Measurements from ENCODE around the gene THY1. TPM values are rescaled to one million over a fixed set of nuclear protein-coding genes. Genes with fewer than 3 reads are reported as not detected.
"Not testable (repeated sequence)": the region's sequence is repeated elsewhere in the genome, so short reads cannot be mapped to it uniquely, and the experiment has no call there.

Gene THY1
- total RNA-seq, 4 donors from 2014 or later, result 14.1 to 43.4 (median 30.6) TPM

DNA sequence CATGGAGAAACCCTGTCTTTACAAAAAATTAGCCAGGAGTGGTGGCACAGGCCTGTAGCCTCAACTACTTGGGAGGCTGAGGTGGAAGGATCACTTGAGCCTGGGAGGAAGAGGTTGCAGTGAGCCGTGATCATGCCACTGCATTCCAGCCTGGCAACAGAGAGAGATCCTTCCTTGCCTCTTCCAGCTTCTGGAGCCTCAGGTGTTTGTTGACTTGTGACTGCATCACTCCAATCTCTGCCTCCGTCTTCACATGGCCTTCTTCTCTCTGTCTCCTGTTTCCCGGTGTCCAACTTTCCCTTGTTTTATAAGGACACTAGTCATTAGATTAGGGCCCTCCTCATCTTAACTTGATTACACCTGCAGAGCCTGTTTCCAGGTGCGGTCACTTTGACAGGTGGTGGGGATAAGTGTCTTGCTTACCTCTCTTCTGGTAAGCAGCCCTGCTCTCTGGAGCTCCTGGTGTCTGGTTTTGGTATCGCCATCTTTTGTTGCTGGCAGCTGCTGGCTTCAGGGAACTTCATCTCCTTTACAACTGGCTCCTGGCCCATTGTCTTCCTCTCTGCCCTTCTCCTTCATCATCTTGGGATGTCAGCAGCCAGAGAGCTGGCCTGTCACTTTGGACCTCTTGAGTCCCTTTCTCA is 33.2 kb downstream of the THY1 start:
- WGBS, 2 donors, result 66 to 71% methylated on average over 5 of the region's 5 CpGs
- Histone ChIP-seq H3K9me3 (no peaks in the 10 kb centered on the region), H3K27ac (no peak overlapping the region), H3K27me3 (no peaks in the 10 kb centered on the region), H3K4me1 (peaks cover 0 to 3% of the 10 kb centered on the region in 2 donors), H3K36me3 (no peaks in the 10 kb centered on the region), H3K4me3 (replicated peaks in 1 of 3) (no peak overlapping the region)
- peak; percentile 19 to 30 for DNase-seq
- intact Hi-C loops (cut with DNase I), result no loop called here
- no peak for TF ChIP-seq POLR2A (IDR thresholded peaks at IDR 0.05)
- TF ChIP-seq, protein P1, sequence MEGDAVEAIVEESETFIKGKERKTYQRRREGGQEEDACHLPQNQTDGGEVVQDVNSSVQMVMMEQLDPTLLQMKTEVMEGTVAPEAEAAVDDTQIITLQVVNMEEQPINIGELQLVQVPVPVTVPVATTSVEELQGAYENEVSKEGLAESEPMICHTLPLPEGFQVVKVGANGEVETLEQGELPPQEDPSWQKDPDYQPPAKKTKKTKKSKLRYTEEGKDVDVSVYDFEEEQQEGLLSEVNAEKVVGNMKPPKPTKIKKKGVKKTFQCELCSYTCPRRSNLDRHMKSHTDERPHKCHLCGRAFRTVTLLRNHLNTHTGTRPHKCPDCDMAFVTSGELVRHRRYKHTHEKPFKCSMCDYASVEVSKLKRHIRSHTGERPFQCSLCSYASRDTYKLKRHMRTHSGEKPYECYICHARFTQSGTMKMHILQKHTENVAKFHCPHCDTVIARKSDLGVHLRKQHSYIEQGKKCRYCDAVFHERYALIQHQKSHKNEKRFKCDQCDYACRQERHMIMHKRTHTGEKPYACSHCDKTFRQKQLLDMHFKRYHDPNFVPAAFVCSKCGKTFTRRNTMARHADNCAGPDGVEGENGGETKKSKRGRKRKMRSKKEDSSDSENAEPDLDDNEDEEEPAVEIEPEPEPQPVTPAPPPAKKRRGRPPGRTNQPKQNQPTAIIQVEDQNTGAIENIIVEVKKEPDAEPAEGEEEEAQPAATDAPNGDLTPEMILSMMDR (IDR thresholded peaks at IDR 0.05), result peak in 5 of 6 experiments; percentile 14 to 53 (median 30)

DNA sequence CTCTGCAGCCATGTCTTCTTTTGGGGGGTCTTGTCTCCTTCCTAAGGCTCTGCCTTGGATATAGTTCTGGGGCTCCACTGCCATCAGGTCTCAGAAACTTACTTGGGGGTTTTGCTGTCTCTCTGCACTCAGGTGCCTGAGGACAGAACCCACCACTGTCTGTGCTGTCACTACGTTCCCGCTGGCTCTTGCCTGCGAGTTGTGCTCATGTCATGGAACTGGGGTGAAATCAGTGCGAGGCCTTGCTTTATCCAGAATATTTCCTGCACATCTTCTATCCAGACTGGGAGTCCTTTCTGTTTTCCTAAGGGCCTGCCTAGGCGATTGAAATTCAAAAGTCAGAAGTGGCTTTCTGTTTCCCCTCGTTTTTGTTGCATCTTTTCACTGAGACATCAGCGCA is 34.9 kb downstream of the THY1 start:
- 86 to 88% methylated on average over 7 of the region's 7 CpGs for WGBS, 2 donors
- Histone ChIP-seq H3K9me3 (no peaks in the 10 kb centered on the region), H3K27ac (no peak overlapping the region), H3K4me1 (no peaks in the 10 kb centered on the region), H3K36me3 (no peaks in the 10 kb centered on the region), H3K4me3 (replicated peaks in 1 of 3) (no peak overlapping the region), H3K27me3 (no peaks in the 10 kb centered on the region)
- no peak for TF ChIP-seq POLR2A (IDR thresholded peaks at IDR 0.05)
- TF ChIP-seq, protein P1 (IDR thresholded peaks at IDR 0.05), result no peak
- no peak for DNase-seq
- intact Hi-C loops (cut with DNase I), result no loop called here

DNA sequence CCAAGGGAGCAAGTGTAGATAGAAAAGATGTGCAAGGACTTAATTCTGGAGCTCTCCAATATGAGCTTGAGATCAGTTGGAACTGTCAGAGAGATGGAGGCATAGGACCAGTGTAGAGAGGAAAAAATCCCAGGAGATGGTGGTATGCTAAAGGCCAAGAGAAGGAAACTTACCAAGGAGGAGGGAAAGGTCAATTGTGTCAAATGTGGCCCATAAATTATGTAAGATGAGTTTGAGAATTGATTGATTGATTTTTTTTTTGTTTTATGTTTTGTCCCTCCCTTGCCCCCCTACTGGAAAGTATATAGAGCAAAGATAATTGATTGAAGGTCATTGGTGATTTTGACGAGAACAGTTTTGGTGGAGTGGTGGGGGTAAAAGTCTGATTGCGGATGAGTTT is 38.6 kb downstream of the THY1 start:
- Histone ChIP-seq H3K27me3 (no peaks in the 10 kb centered on the region), H3K4me3 (replicated peaks in 1 of 3) (no peak overlapping the region), H3K9me3 (no peaks in the 10 kb centered on the region), H3K4me1 (peaks cover 13 to 16% of the 10 kb centered on the region in 2 donors), H3K36me3 (no peaks in the 10 kb centered on the region), H3K27ac (no peak overlapping the region)
- WGBS, 2 donors, result 93 to 95% methylated on average over 2 of the region's 2 CpGs
- no peak for TF ChIP-seq POLR2A (IDR thresholded peaks at IDR 0.05)
- TF ChIP-seq, protein P1 (IDR thresholded peaks at IDR 0.05), result no peak
- intact Hi-C loops (cut with DNase I), result no loop called here
- DNase-seq, result no peak

DNA sequence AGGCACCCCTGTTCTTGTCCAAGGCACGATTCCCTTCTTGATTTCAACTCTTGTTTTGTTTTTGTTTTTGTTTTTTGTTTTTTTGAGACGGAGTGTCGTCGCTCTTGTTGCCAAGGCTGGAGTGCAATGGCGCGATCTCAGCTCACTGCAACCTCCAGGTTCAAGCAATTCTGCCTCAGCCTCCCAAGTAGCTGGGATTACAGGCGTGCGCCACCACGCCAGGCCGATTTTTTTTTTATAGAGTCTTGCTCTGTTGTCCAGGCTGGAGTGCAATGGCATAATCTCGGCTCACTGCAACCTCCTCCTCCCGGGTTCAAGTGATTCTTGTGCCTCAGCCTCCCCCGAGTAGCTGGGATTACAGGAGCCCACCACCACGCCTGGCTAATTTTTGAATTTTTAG is 40.5 kb downstream of the THY1 start:
- H3K27ac ChIP-seq; H3K27me3 ChIP-seq; DNase-seq; H3K36me3 ChIP-seq; H3K4me3 ChIP-seq (replicated peaks in 1 of 3); H3K9me3 ChIP-seq; intact Hi-C loops (cut with DNase I): not testable (repeated sequence)
- H3K4me1 ChIP-seq, result peaks cover 13 to 16% of the 10 kb centered on the region in 2 donors
- 89 to 90% methylated on average over 14 of the region's 14 CpGs for WGBS, 2 donors

DNA sequence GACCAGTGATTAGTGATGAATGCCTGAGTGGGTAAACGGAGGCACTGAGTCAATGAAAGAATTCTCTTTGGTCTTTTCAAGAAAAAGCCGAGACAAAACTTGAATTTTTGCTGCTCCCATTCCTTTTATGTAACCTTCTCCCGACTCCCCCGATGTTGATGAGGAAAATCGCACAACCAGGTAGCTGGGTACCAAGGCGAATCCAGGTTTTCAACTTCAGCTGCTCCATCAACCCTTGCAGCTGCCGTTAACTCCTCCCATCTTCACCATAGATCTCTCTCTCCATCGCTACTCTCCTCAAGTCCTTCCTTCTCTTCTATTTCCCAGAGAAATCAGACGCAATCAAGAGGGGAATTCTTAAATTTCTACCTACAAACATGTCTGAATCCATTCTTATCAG is 40.9 kb downstream of the THY1 start:
- peak overlapping the region in 1 of 3 donors; percentile 29 for H3K4me3 ChIP-seq (replicated peaks in 1 of 3)
- intact Hi-C loops (cut with DNase I), result no loop called here
- TF ChIP-seq POLR2A (IDR thresholded peaks at IDR 0.05), result no peak
- TF ChIP-seq, protein P1 (IDR thresholded peaks at IDR 0.05), result no peak
- no peaks in the 10 kb centered on the region for H3K36me3 ChIP-seq
- H3K9me3 ChIP-seq, result no peaks in the 10 kb centered on the region
- DNase-seq, result no peak
- H3K27me3 ChIP-seq, result no peaks in the 10 kb centered on the region
- peak overlapping the region in 1 of 3 donors; percentile 11 for H3K27ac ChIP-seq
- H3K4me1 ChIP-seq, result peaks cover 13 to 16% of the 10 kb centered on the region in 2 donors
- 7 to 11% methylated on average over 9 of the region's 9 CpGs for WGBS, 2 donors

Measured in thyroid gland (tissue), 4 donors.